Activated CD8-positive, alpha-beta memory T cell treated with anti-CD3 and anti-CD28 coated beads for 4 hours (primary cell): Measurements from ENCODE around the gene MRPS27.

Experiments used
- DNase-seq, 2 donors: peaks; one replicate each; pipeline ENCODE4 v3.0.0-alpha.2; 2020; ENCODE audit warnings: low read depth in 2 of 2

Gene MRPS27

GRCh38 chr5:72265032-72265877 lies 54.8 kb downstream of the MRPS27 start:
- DNase-seq = no peak

DNA sequence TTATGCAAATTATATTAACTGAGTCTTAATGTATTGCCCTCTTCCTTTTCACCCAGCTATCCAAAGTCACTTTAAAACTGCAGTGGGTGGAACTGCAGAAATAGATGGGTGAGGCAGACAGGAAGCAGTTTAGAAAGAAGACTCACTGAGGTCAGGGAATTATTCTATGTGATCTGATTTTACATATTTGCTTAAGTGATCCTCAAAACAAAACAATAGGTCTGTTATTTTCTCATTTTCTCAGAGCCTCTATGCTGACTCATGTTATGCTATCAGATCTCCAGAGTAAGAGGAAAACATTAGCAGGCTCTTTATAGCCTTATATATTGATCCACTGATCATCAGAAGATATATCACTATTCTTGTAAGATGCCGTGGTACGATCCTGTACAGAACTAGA lies 63.5 kb downstream of the MRPS27 start:
- DNase-seq = no peak

DNA sequence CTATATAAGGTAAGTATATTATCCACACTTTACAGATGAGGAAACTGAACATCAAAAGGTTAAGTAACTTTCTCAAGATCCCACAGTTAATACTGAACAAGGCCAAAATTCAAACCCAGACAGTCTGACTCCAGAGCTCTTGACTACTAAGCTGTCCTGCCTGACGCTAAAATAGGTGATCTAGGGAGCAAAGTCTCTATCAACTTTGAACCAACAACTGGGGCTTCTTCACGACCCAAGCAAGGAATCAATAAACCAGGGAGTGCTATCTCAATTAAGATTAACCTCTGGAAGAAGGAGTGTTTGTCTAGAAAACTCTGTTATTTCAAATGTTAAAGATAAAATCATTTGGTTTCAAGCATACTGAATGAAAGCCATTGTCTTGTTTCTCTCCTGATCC lies 64.4 kb downstream of the MRPS27 start:
- DNase-seq = no peak

GRCh38 chr5:72255237-72255636 lies 64.8 kb downstream of the MRPS27 start:
- no peak for DNase-seq

DNA sequence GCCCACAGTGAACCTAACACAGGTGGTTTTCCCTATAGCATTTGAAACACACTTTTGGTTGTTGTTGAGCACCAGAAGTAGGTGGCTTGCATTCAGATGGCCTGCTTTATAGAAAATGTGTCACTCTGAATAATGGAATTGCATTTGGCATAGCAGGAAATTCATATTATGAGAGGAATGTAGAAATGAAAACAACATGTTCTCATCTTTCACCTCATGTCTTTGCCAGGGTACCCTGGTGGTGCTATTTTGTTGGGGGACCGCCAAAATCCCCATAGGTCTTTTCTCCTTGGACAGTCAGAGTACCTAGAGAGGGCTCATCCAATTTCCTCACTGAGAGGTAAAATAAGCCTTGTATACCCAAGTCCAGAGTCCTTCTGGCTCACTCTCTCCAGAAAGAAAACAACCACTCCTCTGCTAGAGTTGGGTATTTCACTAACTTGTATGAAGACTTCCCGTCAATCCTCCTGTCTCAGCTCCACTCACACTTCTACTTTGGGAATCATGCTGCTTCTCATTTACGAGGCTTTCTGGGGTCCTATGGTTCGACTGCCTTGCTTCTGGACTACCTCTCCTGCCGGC lies 67.4 kb downstream of the MRPS27 start:
- DNase-seq = no peak

DNA sequence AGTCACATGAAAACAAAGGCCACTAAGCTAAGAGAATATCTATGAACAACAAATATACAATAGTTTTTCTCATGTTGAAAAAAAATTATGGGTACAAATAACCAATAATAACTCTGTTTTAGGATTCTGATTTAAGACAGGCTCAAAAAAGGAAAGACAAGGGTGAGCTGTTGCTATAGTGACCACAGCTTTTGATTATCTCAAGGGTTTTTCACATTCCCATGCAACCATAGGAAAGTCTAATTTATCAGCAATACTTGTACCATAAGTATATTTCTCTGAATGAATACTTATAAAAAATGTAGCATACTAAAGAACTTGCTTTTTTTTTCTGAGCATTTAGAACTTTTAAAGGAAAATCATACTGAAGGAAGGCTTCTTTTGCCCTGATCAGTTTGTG lies 68.0 kb downstream of the MRPS27 start:
- no peak for DNase-seq

DNA sequence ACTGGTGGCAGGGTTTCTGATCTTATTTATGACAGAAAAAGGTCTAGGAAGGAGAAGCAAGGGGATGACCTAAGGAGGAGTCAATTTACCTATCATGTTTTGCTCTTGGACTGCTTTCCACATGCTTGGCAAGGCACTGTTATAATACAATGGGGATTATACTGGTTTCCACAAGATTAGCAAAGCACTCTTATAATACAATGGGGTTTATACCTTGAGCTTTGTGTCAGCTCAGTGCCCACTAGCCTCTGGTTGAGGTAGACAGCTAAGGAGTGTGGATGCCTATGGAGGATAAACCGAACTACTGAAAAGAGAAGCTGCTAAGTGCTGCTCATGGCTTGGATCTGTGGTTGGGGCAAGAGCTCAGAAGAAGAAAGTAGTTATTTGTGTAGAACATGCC lies 68.7 kb downstream of the MRPS27 start:
- no peak for DNase-seq

DNA sequence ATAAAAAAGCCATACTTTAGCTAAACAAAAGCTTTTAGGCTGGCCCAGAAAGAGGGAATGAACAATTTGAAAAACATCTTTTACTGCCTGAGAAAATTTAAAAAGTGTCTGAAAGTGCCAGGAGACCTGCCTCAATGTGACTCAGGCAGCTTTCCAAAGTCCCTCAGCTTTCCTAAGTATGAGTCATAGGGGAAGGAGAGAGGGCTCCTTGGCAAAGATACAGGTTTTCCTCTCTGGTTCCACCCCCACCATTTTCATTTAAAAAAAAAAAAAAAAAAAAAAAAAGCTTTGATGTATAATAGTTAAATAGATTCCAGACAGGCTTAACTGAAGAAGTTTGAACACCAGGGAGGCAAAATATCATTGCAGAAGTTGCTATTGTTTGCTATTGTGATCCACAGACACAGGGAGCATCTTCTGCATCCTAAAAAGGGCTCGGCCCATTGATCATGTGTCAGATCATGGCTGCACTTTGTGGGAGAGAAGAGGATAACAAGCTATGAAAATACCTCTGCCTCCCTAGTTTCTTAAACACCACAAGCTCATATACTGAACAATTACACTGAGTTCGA lies 71.5 kb downstream of the MRPS27 start:
- no peak for DNase-seq

DNA sequence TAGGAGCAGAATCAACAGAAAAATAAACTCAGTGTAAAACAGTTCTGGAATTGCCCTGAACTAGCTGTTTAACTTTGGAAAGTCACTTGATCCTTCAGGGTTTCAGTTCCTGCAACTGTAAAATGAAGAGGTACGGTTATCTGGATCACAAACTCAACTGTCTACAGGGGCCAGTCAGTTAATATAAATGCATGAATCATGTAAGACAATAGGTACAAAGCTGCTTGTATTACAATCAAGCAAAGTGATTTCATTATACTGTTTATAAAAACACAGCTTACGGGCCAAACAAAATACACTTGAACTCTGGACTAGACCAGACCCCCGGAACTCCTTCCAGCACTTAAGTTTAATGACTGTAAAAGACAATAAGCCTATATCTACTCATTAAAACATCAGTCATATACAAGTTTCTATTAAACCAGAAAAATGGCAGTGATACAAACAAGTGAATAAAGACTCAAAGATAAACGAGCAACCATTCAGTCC lies 73.0 kb downstream of the MRPS27 start:
- no peak for DNase-seq

GRCh38 chr5:72245951-72246532 lies 74.0 kb downstream of the MRPS27 start:
- DNase-seq = no peak

DNA sequence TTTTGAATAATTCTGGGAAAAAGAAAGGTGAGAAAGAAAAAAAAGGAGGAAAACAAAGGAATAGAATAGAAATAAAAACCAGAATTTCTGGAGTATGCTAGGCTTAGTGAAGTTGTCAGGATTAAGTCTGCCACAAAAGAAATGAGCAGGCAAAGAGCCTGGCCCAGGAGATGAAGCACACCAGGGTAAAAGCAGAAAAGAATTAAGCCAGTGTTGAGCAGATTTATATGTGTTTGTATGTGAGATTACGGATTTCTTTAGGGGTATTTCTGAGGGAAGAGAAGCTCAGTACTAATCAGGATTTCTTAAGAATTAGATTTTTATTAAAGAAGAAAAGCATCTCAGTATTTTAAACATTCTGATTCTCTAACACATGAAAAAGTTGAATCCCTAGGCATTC lies 74.5 kb downstream of the MRPS27 start:
- no peak for DNase-seq

DNA sequence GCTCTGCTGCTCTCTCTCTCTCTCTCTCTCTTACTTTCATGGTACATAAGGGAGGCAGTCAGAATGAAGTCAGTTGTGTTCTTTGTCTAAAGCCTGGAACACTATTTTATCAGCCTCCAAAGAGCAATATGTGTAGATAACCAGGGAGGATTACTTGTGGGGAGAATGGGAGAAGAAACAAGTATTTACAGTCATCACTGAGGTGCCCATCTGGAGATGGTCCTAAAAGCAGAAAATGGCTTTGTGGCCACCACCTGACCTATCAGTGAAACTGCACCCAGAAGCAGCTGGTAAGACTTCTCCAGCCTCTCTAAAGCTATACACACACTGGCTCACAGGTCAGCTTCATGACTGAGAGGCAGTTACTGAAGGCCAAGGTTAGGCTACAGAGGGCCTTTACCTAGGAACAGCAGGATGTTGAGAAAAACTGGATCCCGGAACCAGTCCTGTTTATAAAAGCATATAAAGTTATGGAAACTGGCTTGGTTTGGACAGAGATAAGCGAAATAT lies 75.1 kb downstream of the MRPS27 start:
- no peak for DNase-seq

DNA sequence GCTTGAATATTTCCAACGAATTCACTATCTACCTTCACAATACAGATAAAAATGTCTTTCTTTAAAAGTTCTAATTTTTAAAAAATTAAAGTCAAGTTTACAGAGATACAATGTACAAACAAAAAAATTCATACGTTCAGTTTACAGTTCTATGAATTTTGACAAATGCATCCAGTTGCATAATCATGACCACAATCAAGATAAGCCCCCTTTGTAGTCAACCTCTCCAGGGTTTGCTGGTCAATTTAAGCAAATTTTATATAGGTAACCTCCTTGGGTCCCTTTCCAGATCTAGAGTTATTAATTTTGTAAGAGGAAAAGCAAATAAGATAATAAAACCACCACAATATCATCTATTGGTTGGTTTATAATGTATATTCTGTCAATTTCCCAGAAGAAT lies 76.3 kb downstream of the MRPS27 start:
- no peak for DNase-seq

- no peak for DNase-seq
These were observed 77.1 kb downstream of the MRPS27 start for GRCh38 chr5:72242796-72243475.

- no peak for DNase-seq
These were observed 78.6 kb downstream of the MRPS27 start for GRCh38 chr5:72241346-72242003.

- DNase-seq = no peak
These were observed 81.2 kb downstream of the MRPS27 start for GRCh38 chr5:72238712-72239445.

GRCh38 chr5:72237879-72238278 lies 82.2 kb downstream of the MRPS27 start:
- DNase-seq = no peak

GRCh38 chr5:72237415-72237814 lies 82.6 kb downstream of the MRPS27 start:
- no peak for DNase-seq

- DNase-seq = no peak
These were observed 84.3 kb downstream of the MRPS27 start for GRCh38 chr5:72235725-72236124.

- no peak for DNase-seq
These were observed 85.2 kb downstream of the MRPS27 start for GRCh38 chr5:72234868-72235267.

DNA sequence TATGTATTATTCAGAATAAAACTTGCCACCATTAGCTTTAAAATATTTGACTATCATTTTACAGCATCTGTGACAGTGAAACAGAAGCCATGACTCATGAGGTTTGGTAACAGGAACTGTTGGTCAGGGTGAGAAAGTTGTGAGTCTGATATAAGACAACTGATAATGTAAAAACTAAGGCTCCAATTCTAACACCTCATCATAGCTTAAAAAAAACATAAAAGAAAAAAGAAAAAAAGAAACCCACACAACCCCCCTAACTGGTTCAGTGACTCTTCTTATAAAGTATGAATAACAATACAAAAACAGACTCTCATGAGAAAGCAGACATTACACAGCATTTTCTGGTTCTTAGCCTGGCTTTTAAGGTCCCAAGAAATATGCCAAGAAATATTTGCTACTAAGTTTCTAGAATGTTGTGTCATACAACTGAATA lies 85.8 kb downstream of the MRPS27 start:
- DNase-seq = peak; percentile 3 to 28
